CD14-positive monocyte (primary cell): ENCODE measurements around the gene BCL2A1. TPM values are rescaled to one million over a fixed set of nuclear protein-coding genes. Genes with fewer than 3 reads are reported as not detected.

Source experiments
- DNase-seq, 3 donors: peaks; one replicate each; pipeline ENCODE4 v3.0.0-alpha.2; 2011 to 2022
- H2AFZ ChIP-seq: 2 replicates; pipeline ENCODE4 v1.6.0; 2012; ENCODE audit warnings: mild to moderate bottlenecking, low read depth, low read length, inconsistent platforms; ENCODE audit not compliant: insufficient read depth, poor library complexity, severe bottlenecking
- H3K27ac ChIP-seq, 2 donors: 1 replicate in 1 of 2; 2 replicates in 1 of 2; pipeline ENCODE4 v1.5.1; 2012 to 2013; ENCODE audit warnings: low read length in 2 of 2, control low read depth in 1 of 2, inconsistent platforms in 1 of 2, low read depth in 1 of 2, mild to moderate bottlenecking in 1 of 2
- H3K27me3 ChIP-seq, 2 donors: one replicate each; pipeline versions ENCODE4 v1.6.0 to v1.6.1; 2011 to 2013; ENCODE audit warnings: low read length in 2 of 2; ENCODE audit not compliant: control insufficient read depth in 2 of 2, insufficient read depth in 2 of 2
- H3K36me3 ChIP-seq, 2 donors: replicated peaks in 1 of 2; 1 replicate in 1 of 2; 2 replicates in 1 of 2; pipeline versions ENCODE4 v1.5.1 to v1.6.1; 2012 to 2013; ENCODE audit warnings: low read length in 2 of 2, control low read depth in 1 of 2, inconsistent platforms in 1 of 2, mild to moderate bottlenecking in 1 of 2; ENCODE audit not compliant: insufficient read depth in 2 of 2, control insufficient read depth in 1 of 2
- H3K4me1 ChIP-seq, 2 donors: 1 replicate in 1 of 2; 2 replicates in 1 of 2; pipeline versions ENCODE4 v1.5.1 to v1.6.1; 2012 to 2013; ENCODE audit warnings: low read length in 2 of 2, control low read depth in 1 of 2, inconsistent platforms in 1 of 2, mild to moderate bottlenecking in 1 of 2, moderate library complexity in 1 of 2; ENCODE audit not compliant: insufficient read depth in 2 of 2, control insufficient read depth in 1 of 2
- H3K4me2 ChIP-seq: replicated peaks from 2 replicates; pipeline ENCODE3; 2012; ENCODE audit warnings: low read length, moderate library complexity, mild to moderate bottlenecking; ENCODE audit not compliant: poor library complexity, severe bottlenecking; ENCODE audit errors: extremely low read depth
- H3K4me3 ChIP-seq, 3 experiments: fragments of 200-600 bp in 1 of 3; sonication (generic) in 1 of 3; replicated peaks in 1 of 3; 1 replicate in 2 of 3; 2 replicates in 1 of 3; pipeline ENCODE4 v1.5.1; 2011 to 2013; ENCODE audit warnings: low read length in 3 of 3, mild to moderate bottlenecking in 3 of 3, control low read depth in 2 of 3, low read depth in 2 of 3, inconsistent platforms in 1 of 3, moderate library complexity in 1 of 3
- H3K79me2 ChIP-seq: 2 replicates; pipeline ENCODE4 v1.6.0; 2012; ENCODE audit warnings: mild to moderate bottlenecking, control low read depth, inconsistent platforms, low read length, moderate library complexity; ENCODE audit not compliant: insufficient read depth
- H3K9ac ChIP-seq: 2 replicates; pipeline ENCODE4 v1.6.0; 2017; ENCODE audit warnings: low read length, mild to moderate bottlenecking; ENCODE audit not compliant: insufficient read depth, poor library complexity, severe bottlenecking
- H3K9me3 ChIP-seq, 2 donors: replicated peaks in 1 of 2; 1 replicate in 1 of 2; 2 replicates in 1 of 2; pipeline versions ENCODE4 v1.5.1 to v1.6.1; 2012 to 2013; ENCODE audit warnings: low read length in 2 of 2, control low read depth in 1 of 2; ENCODE audit not compliant: control insufficient read depth in 1 of 2, insufficient read depth in 1 of 2
- H4K20me1 ChIP-seq: 2 replicates; pipeline ENCODE4 v1.6.0; 2012; ENCODE audit warnings: mild to moderate bottlenecking, low read length, control low read depth, moderate library complexity; ENCODE audit not compliant: insufficient read depth
- H3K27ac Mint-ChIP-seq, 7 donors: one replicate each; pipeline ENCODE4 v1.8.0; 2020; ENCODE audit warnings: mild to moderate bottlenecking in 7 of 7, mixed read lengths in 7 of 7, moderate library complexity in 6 of 7, inconsistent platforms in 2 of 7
- H3K27me3 Mint-ChIP-seq, 3 donors: one replicate each; pipeline ENCODE4 v1.8.0; 2021 to 2022; ENCODE audit warnings: low read depth in 3 of 3, mild to moderate bottlenecking in 3 of 3, mixed read lengths in 3 of 3, moderate library complexity in 3 of 3, inconsistent platforms in 1 of 3
- H3K36me3 Mint-ChIP-seq, 2 donors: one replicate each; pipeline ENCODE4 v1.8.0; 2020; ENCODE audit warnings: mixed read lengths in 2 of 2, inconsistent platforms in 1 of 2, mild to moderate bottlenecking in 1 of 2
- H3K4me1 Mint-ChIP-seq: one replicate; pipeline ENCODE4 v1.8.0; 2020; ENCODE audit warnings: mild to moderate bottlenecking, mixed read lengths
- H3K4me3 Mint-ChIP-seq, 2 donors: one replicate each; pipeline ENCODE4 v1.8.0; 2020; ENCODE audit warnings: mild to moderate bottlenecking in 2 of 2, mixed read lengths in 2 of 2, moderate library complexity in 1 of 2
- H3K9me3 Mint-ChIP-seq, 7 donors: one replicate each; pipeline ENCODE4 v1.8.0; 2020 to 2022; ENCODE audit warnings: mixed read lengths in 7 of 7, mild to moderate bottlenecking in 6 of 7, moderate library complexity in 6 of 7, inconsistent platforms in 2 of 7
- WGBS: methylation state at CpG from one replicate; pipeline ENCODE4 v1.1.5; 2013; ENCODE audit warnings: missing lambda C conversion rate; ENCODE audit not compliant: insufficient coverage; 5-methylcytosine and 5-hydroxymethylcytosine counted together
- intact Hi-C, 2 donors: fragments of 100-400 bp; cut with micrococcal nuclease; formaldehyde crosslinking; loops; one replicate each; pipeline versions ENCODE4 v1.15.0 to v1.15.1; 2023
- polyA plus RNA-seq, 3 donors: library from polyadenylated mRNA; depleted of rRNA in 1 of 3; unstranded in 2 of 3; stranded (reverse) in 1 of 3; fragments of 300-500 nt in 2 of 3; fragments of >200 nt in 1 of 3; fragmentation: Illumina TruSeq in 2 of 3; gene quantifications; 1 replicate in 2 of 3; 2 replicates in 1 of 3; pipeline ENCODE4 v1.2.3, GENCODE V29; 2012 to 2021
- TF ChIP-seq, protein P1 (sequence below): fragments of 200-600 bp; IDR thresholded peaks from one replicate; pipeline ENCODE4 v1.8.0; 2022; ENCODE audit warnings: antibody characterized with exemption, mild to moderate bottlenecking

BCL2A1 gene
- polyA plus RNA-seq, 3 donors = 277 to 465 (median 350) TPM

DNA sequence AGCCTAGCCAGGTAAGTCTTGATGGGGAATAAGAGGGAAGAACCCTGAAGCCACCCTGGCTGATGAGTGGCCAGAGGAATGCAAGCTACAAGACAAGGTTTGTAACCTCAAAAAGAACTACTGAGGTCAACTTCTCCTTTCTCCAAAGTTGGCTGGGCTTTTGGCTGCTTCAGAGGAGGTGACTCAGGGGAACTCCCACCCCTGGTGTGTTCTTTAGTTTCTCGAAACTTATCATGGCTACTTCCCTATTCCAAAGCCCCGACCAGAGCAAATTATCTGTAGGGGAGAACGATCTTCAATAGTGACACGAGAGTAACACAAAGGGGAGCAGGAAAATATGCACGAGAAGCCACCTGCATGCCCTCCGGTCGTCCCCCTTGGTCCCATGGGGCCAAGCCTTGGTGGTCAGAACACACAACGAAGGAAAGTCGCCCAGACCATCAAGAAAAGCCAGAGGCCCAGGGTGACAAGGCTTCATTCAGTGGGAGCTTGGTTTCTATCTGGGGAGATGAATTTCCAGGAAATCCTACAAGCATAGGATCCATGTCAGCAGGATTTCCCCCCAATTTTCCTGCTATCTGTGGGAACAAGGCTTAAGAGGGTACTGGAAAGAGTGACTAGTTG, 6.5 kb upstream of the BCL2A1 start:
- Mint-ChIP-seq H3K36me3 (peaks cover 5% of the 10 kb centered on the region in 2 donors), H3K27me3 (peaks cover 0 to 11% (median 2%) of the 10 kb centered on the region in 3 donors), H3K4me1 (peaks cover 79% of the 10 kb centered on the region), H3K4me3 (peak overlapping the region; percentile 62 to 84), H3K27ac (peak overlapping the region; percentile 99 to 100 (median 100)), H3K9me3 (peaks cover 0 to 3% (median 0%) of the 10 kb centered on the region in 7 donors)
- Histone ChIP-seq H3K4me3 (peak overlapping the region in 1 of 3 experiments; percentile 39), H3K9ac (peak overlapping the region; percentile 64), H3K4me1 (peaks cover 83 to 86% of the 10 kb centered on the region in 2 donors), H3K36me3 (no peaks in the 10 kb centered on the region), H3K27ac (peak overlapping the region; percentile 91 to 96), H4K20me1 (no peaks in the 10 kb centered on the region), H3K79me2 (peaks cover 2% of the 10 kb centered on the region), H3K4me2 (peak overlapping the region; percentile 59), H3K27me3 (no peaks in the 10 kb centered on the region), H2AFZ (no peak overlapping the region), H3K9me3 (no peaks in the 10 kb centered on the region)
- intact Hi-C loops = loop anchor here (2.0 to 10.0 kb wide), 3 partner anchors 79 to 1327 kb away; partner anchors contain the start of gene MTHFS (in 1 of the 2)
- WGBS = 26% methylated on average over 5 of the region's 9 CpGs
- TF ChIP-seq, protein P1, sequence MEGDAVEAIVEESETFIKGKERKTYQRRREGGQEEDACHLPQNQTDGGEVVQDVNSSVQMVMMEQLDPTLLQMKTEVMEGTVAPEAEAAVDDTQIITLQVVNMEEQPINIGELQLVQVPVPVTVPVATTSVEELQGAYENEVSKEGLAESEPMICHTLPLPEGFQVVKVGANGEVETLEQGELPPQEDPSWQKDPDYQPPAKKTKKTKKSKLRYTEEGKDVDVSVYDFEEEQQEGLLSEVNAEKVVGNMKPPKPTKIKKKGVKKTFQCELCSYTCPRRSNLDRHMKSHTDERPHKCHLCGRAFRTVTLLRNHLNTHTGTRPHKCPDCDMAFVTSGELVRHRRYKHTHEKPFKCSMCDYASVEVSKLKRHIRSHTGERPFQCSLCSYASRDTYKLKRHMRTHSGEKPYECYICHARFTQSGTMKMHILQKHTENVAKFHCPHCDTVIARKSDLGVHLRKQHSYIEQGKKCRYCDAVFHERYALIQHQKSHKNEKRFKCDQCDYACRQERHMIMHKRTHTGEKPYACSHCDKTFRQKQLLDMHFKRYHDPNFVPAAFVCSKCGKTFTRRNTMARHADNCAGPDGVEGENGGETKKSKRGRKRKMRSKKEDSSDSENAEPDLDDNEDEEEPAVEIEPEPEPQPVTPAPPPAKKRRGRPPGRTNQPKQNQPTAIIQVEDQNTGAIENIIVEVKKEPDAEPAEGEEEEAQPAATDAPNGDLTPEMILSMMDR = no peak
- DNase-seq = peak; percentile 92 to 98 (median 97)

DNA sequence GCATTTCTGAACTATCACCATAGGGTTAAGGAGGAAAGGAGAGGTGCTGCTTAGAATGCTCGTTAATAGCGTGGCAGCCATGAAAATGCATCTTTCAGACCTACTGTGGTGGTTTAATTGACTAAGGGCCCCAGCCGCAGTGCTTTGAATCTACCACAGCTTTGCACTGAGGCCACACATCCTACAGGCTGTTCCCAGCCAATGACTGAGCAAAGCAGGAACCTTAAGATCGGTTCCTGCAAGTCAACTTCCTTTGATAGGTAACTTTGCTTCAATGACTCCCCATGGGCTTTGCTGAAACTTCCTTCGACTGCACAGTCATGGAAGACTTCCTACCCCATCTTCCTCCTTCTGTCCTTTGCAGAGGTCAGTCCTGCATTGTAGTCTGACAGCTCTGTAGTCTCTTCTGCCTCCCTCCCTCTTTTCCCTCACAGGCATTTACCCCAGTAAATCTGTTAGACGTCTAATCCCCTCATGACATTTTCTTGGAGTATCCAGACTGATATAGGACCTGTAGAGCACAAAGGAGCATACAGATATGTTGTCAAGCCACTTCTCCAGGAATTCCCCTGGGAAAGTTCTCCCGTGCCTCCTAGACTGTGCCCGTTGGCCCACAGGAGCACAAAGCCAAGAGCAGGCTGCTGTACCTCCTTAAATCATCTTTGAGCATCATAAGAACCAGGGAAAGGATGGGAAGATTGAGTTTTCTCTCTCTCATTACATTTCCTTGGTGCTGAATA, 2.6 kb upstream of the BCL2A1 start:
- peaks cover 59% of the 10 kb centered on the region for H3K4me1 Mint-ChIP-seq
- intact Hi-C loops = loop anchor here in 1 of 2 donors (5.0 to 10.0 kb wide), 2 partner anchors 51 to 1331 kb away; no protein-coding TSS in a partner anchor
- peaks cover 13 to 14% of the 10 kb centered on the region in 2 donors for H3K36me3 Mint-ChIP-seq
- Histone ChIP-seq H3K4me1 (peaks cover 66 to 70% of the 10 kb centered on the region in 2 donors), H3K27me3 (no peaks in the 10 kb centered on the region), H3K27ac (peak overlapping the region; percentile 23 to 76), H3K4me3 (peak overlapping the region in 1 of 3 experiments; percentile 27), H3K4me2 (peak overlapping the region; percentile 20), H3K36me3 (no peaks in the 10 kb centered on the region), H2AFZ (no peak overlapping the region), H3K79me2 (peaks cover 27% of the 10 kb centered on the region), H3K9ac (no peak overlapping the region), H3K9me3 (no peaks in the 10 kb centered on the region), H4K20me1 (peaks cover 23% of the 10 kb centered on the region)
- H3K4me3 Mint-ChIP-seq = no peak overlapping the region
- H3K27ac Mint-ChIP-seq = peak overlapping the region; percentile 71 to 90 (median 85)
- peaks cover 0 to 6% (median 0%) of the 10 kb centered on the region in 7 donors for H3K9me3 Mint-ChIP-seq
- 50% methylated on average over 4 of the region's 8 CpGs for WGBS
- TF ChIP-seq, protein P1 = no peak
- peak in 2 of 3 donors; percentile 72 to 84 for DNase-seq
- peaks cover 0 to 4% (median 2%) of the 10 kb centered on the region in 3 donors for H3K27me3 Mint-ChIP-seq
